IMR-90 (cell line): ENCODE data around the gene NKAIN2. TPM values are rescaled to one million over a fixed set of nuclear protein-coding genes. Genes with fewer than 3 reads are reported as not detected.

ENCODE experiments used
- ATAC-seq: fragments of 200-7000 bp; cut with Tn5 transposase; 2 replicates; pipeline ENCODE4 v1.9.1; 2020; ENCODE audit warnings: low read depth, mild to moderate bottlenecking, moderate library complexity
- BruUV-seq: library from RNA; stranded (reverse); fragments of 400-500 nt; replicated peaks from 2 replicates; lab custom pipeline; 2021; lab: Mats Ljungman, UMichigan
- CTCF ChIA-PET: fragments of 300-600 bp; formaldehyde crosslinking; extraction: SDS; loops from one replicate; lab custom pipeline; 2021; ENCODE audit warnings: antibody characterized with exemption; lab: Yijun Ruan, JAX
- POLR2A ChIA-PET: fragments of 300-600 bp; sonication (Branson Sonifier 250); formaldehyde crosslinking; loops from one replicate; lab custom pipeline; 2022; ENCODE audit warnings: antibody characterized with exemption; ENCODE audit not compliant: unreplicated experiment; lab: Charles Lee
- DNase-seq: peaks from one replicate; pipeline ENCODE4 v3.0.0; 2013
- H2AFZ ChIP-seq: replicated peaks from 2 replicates; pipeline ENCODE3; 2013; ENCODE audit warnings: low read length, mild to moderate bottlenecking; ENCODE audit not compliant: poor library complexity
- H2AK5ac ChIP-seq: 2 replicates; pipeline ENCODE4 v1.6.1; 2013; ENCODE audit warnings: low read depth, low read length, inconsistent platforms
- H2AK9ac ChIP-seq: replicated peaks from 2 replicates; pipeline ENCODE3; 2013; ENCODE audit warnings: mild to moderate bottlenecking, low read depth, low read length, moderate library complexity; ENCODE audit not compliant: poor library complexity
- H2BK120ac ChIP-seq: 2 replicates; pipeline ENCODE4 v1.6.1; 2013; ENCODE audit warnings: low read depth, low read length, inconsistent platforms
- H2BK15ac ChIP-seq: 3 replicates; pipeline ENCODE4 v1.6.1; 2013; ENCODE audit warnings: low read depth, low read length, inconsistent platforms
- H2BK20ac ChIP-seq: 2 replicates; pipeline ENCODE4 v1.6.1; 2013; ENCODE audit warnings: low read depth, mild to moderate bottlenecking, inconsistent platforms, low read length, moderate library complexity
- H2BK5ac ChIP-seq: 2 replicates; pipeline ENCODE4 v1.6.1; 2013; ENCODE audit warnings: mild to moderate bottlenecking, low read depth, low read length, inconsistent platforms; ENCODE audit not compliant: poor library complexity, severe bottlenecking
- H3K14ac ChIP-seq: replicated peaks from 2 replicates; pipeline ENCODE4 v1.6.1; 2013; ENCODE audit warnings: low read depth, low read length, inconsistent platforms
- H3K18ac ChIP-seq: 2 replicates; pipeline ENCODE4 v1.6.1; 2013; ENCODE audit warnings: low read depth, low read length, control low read depth
- H3K23ac ChIP-seq: 2 replicates; pipeline ENCODE4 v1.6.1; 2013; ENCODE audit warnings: low read depth, low read length, inconsistent platforms
- H3K27ac ChIP-seq: 2 replicates; pipeline ENCODE4 v1.5.1; 2013; ENCODE audit warnings: mild to moderate bottlenecking, control low read depth, low read length; ENCODE audit not compliant: insufficient read depth
- H3K27me3 ChIP-seq: 2 replicates; pipeline ENCODE4 v1.6.1; 2013; ENCODE audit warnings: low read length; ENCODE audit not compliant: control insufficient read depth, insufficient read depth
- H3K36me3 ChIP-seq: 2 replicates; pipeline ENCODE4 v1.6.1; 2013; ENCODE audit warnings: low read length, mixed read lengths; ENCODE audit not compliant: control insufficient read depth, insufficient read depth
- H3K4ac ChIP-seq: 2 replicates; pipeline ENCODE4 v1.6.1; 2013; ENCODE audit warnings: low read depth, low read length, inconsistent platforms
- H3K4me1 ChIP-seq: 2 replicates; pipeline ENCODE4 v1.6.1; 2013; ENCODE audit warnings: low read length, mixed read lengths; ENCODE audit not compliant: control insufficient read depth, insufficient read depth
- H3K4me2 ChIP-seq: 2 replicates; pipeline ENCODE4 v1.6.1; 2013; ENCODE audit warnings: low read depth, mild to moderate bottlenecking, control low read depth, low read length, moderate library complexity
- H3K4me3 ChIP-seq: 2 replicates; pipeline ENCODE4 v1.5.1; 2013; ENCODE audit warnings: low read depth, mild to moderate bottlenecking, control low read depth, low read length, moderate library complexity; ENCODE audit not compliant: insufficient read depth
- H3K56ac ChIP-seq: 2 replicates; pipeline ENCODE4 v1.6.1; 2013; ENCODE audit warnings: low read length, inconsistent platforms; ENCODE audit not compliant: insufficient read depth; ENCODE audit errors: extremely low read depth
- H3K79me1 ChIP-seq, 2 experiments: 2 replicates each; pipeline ENCODE4 v1.6.1; 2013; ENCODE audit warnings: low read length in 2 of 2, inconsistent platforms in 1 of 2, low read depth in 1 of 2
- H3K9ac ChIP-seq: 2 replicates; pipeline ENCODE4 v1.6.1; 2013; ENCODE audit warnings: low read depth, low read length, control low read depth
- H3K9me1 ChIP-seq: 2 replicates; pipeline ENCODE4 v1.6.1; 2013; ENCODE audit warnings: low read length, inconsistent platforms; ENCODE audit not compliant: insufficient read depth
- H3K9me3 ChIP-seq: 2 replicates; pipeline ENCODE4 v1.6.1; 2013; ENCODE audit warnings: low read length; ENCODE audit not compliant: control insufficient read depth, insufficient read depth
- H4K20me1 ChIP-seq: 2 replicates; pipeline ENCODE4 v1.6.1; 2013; ENCODE audit warnings: low read length, inconsistent platforms; ENCODE audit not compliant: insufficient read depth
- H4K5ac ChIP-seq: 2 replicates; pipeline ENCODE4 v1.6.1; 2013; ENCODE audit warnings: mild to moderate bottlenecking, low read depth, low read length, control low read depth
- H4K8ac ChIP-seq, 2 experiments: 2 replicates each; pipeline ENCODE4 v1.6.1; 2013; ENCODE audit warnings: low read depth in 2 of 2, low read length in 2 of 2, control low read depth in 1 of 2, inconsistent platforms in 1 of 2
- H4K91ac ChIP-seq: 2 replicates; pipeline ENCODE4 v1.6.1; 2013; ENCODE audit warnings: low read depth, low read length, inconsistent platforms; ENCODE audit not compliant: insufficient read depth
- BHLHE40 ChIP-seq: fragments of 150-350 bp; IDR thresholded peaks from 2 replicates; pipeline ENCODE4 v1.6.1; 2016; ENCODE audit warnings: mild to moderate bottlenecking, low read depth, low read length
- CEBPB ChIP-seq: IDR thresholded peaks from 2 replicates; pipeline ENCODE4 v1.6.1; 2012; ENCODE audit warnings: low read depth, low read length, improper control_type of control experiment
- CHD1 ChIP-seq: IDR thresholded peaks from 2 replicates; pipeline ENCODE4 v1.6.1; 2012; ENCODE audit warnings: low read depth, low read length, improper control_type of control experiment
- CTCF ChIP-seq: conservative IDR thresholded peaks from 2 replicates; pipeline ENCODE4 v1.5.1; 2012; ENCODE audit warnings: mild to moderate bottlenecking, low read depth, low read length, improper control_type of control experiment
- ELK1 ChIP-seq: fragments of 150-350 bp; IDR thresholded peaks from 2 replicates; pipeline ENCODE4 v1.6.1; 2016; ENCODE audit warnings: low read depth, mild to moderate bottlenecking, low read length, moderate library complexity, borderline replicate concordance
- FOS ChIP-seq: fragments of 150-350 bp; IDR thresholded peaks from 2 replicates; pipeline ENCODE4 v1.6.1; 2016; ENCODE audit warnings: low read depth, low read length
- MAFK ChIP-seq: IDR thresholded peaks from 2 replicates; pipeline ENCODE4 v1.6.1; 2012; ENCODE audit warnings: low read depth, low read length, improper control_type of control experiment
- MAZ ChIP-seq: IDR thresholded peaks from 2 replicates; pipeline ENCODE4 v1.6.1; 2012; ENCODE audit warnings: low read depth, mild to moderate bottlenecking, low read length, improper control_type of control experiment, moderate library complexity, borderline replicate concordance
- MXI1 ChIP-seq: IDR thresholded peaks from 2 replicates; pipeline ENCODE4 v1.6.1; 2012; ENCODE audit warnings: low read depth, mild to moderate bottlenecking, low read length, moderate library complexity, borderline replicate concordance
- NFE2L2 ChIP-seq: fragments of 150-350 bp; IDR thresholded peaks from 2 replicates; pipeline ENCODE4 v1.6.1; 2016; ENCODE audit warnings: low read depth, mild to moderate bottlenecking, low read length
- POLR2A ChIP-seq: IDR thresholded peaks from 2 replicates; pipeline ENCODE4 v1.6.1; 2012; ENCODE audit warnings: mild to moderate bottlenecking, low read depth, low read length
- RAD21 ChIP-seq: IDR thresholded peaks from 2 replicates; pipeline ENCODE4 v1.6.1; 2012; ENCODE audit warnings: low read length, improper control_type of control experiment
- RCOR1 ChIP-seq: IDR thresholded peaks from 2 replicates; pipeline ENCODE4 v1.6.1; 2012; ENCODE audit warnings: mild to moderate bottlenecking, low read length, improper control_type of control experiment; ENCODE audit not compliant: insufficient replicate concordance
- RFX5 ChIP-seq: IDR thresholded peaks from 2 replicates; pipeline ENCODE4 v1.8.0; 2012; ENCODE audit warnings: low read depth, mild to moderate bottlenecking, low read length, moderate library complexity
- SMC3 ChIP-seq: fragments of 150-350 bp; IDR thresholded peaks from 2 replicates; pipeline ENCODE4 v1.6.1; 2016; ENCODE audit warnings: low read depth, mild to moderate bottlenecking, antibody characterized with exemption, low read length, moderate library complexity
- USF2 ChIP-seq: fragments of 150-350 bp; IDR thresholded peaks from 2 replicates; pipeline ENCODE4 v1.6.1; 2017; ENCODE audit warnings: mild to moderate bottlenecking, antibody characterized with exemption, low read length, low read depth
- WGBS, 2 experiments: methylation state at CpG; one replicate each; pipeline versions ENCODE4 v1.1.5 to v1.1.7; 2013; ENCODE audit warnings: missing lambda C conversion rate in 2 of 2; ENCODE audit not compliant: insufficient read length in 1 of 2; ENCODE audit errors: extremely low coverage in 2 of 2; 5-methylcytosine and 5-hydroxymethylcytosine counted together
- dilution Hi-C: fragments of 300-500 bp; cut with HindIII; formaldehyde crosslinking; loops from one replicate; pipeline ENCODE4 v1.14.3; 2018; ENCODE audit warnings: low sequenced_read_pairs; ENCODE audit not compliant: unreplicated experiment
- in situ Hi-C: fragments of 300-500 bp; cut with MboI; formaldehyde crosslinking; loops from 3 replicates; pipeline ENCODE4 v1.14.3; 2019; ENCODE audit warnings: low sequenced_read_pairs, inconsistent platforms, mixed read lengths
- intact Hi-C: fragments of 100-400 bp; cut with micrococcal nuclease; formaldehyde crosslinking; loops from 2 replicates; pipeline ENCODE4 v1.10.0; 2022
- polyA plus RNA-seq, 3 experiments: library from polyadenylated mRNA; depleted of rRNA; stranded (reverse); fragments of >200 nt; gene quantifications; 2 replicates each; pipeline ENCODE4 v1.2.3, GENCODE V29; 2012; ENCODE audit warnings: low replicate concordance in 1 of 3
- total RNA-seq: library from RNA; depleted of rRNA; stranded (reverse); fragments of >200 nt; gene quantifications from 2 replicates; pipeline ENCODE4 v1.2.3, GENCODE V29; 2012

The NKAIN2 gene
- total and polyA plus RNA-seq, 2 of the 4 experiments (the other 2 are of a cell fraction): not detected

GRCh38 chr6:123821112-123821511 lies 17.4 kb downstream of the NKAIN2 start:
- ChIA-PET POLR2A (no interaction called here), CTCF (no interaction called here)
- in situ Hi-C loops (no loop called here), intact Hi-C loops (no loop called here), dilution Hi-C loops (no loop called here)
- H3K4me2 ChIP-seq: no peak overlapping the region
- no peaks in the 10 kb centered on the region for H3K27me3 ChIP-seq
- H2AK5ac ChIP-seq: no peak overlapping the region
- H2BK5ac ChIP-seq: no peak overlapping the region
- H3K9ac ChIP-seq: no peak overlapping the region
- no peaks in the 10 kb centered on the region for H3K79me1 ChIP-seq
- no peak overlapping the region for H2BK15ac ChIP-seq
- no peak overlapping the region for H4K91ac ChIP-seq
- H3K9me1 ChIP-seq: no peaks in the 10 kb centered on the region
- H3K14ac ChIP-seq: no peak overlapping the region
- no peak overlapping the region for H2AFZ ChIP-seq
- no peak overlapping the region for H2BK120ac ChIP-seq
- H3K9me3 ChIP-seq: no peaks in the 10 kb centered on the region
- no peak overlapping the region for H4K5ac ChIP-seq
- WGBS, 2 experiments: no CpG with 5 or more reads among the region's 2 CpGs
- BruUV-seq: no TSS peak
- DNase-seq (no peak), ATAC-seq (no peak)
- no peak overlapping the region for H3K27ac ChIP-seq
- no peaks in the 10 kb centered on the region for H4K20me1 ChIP-seq
- no peak overlapping the region for H3K4me3 ChIP-seq
- H2AK9ac ChIP-seq: no peak overlapping the region
- H3K36me3 ChIP-seq: no peaks in the 10 kb centered on the region
- no peak overlapping the region for H2BK20ac ChIP-seq
- no peak overlapping the region for H3K23ac ChIP-seq
- H3K18ac ChIP-seq: no peak overlapping the region
- no peak overlapping the region for H3K4ac ChIP-seq
- no peaks in the 10 kb centered on the region for H3K4me1 ChIP-seq
- H3K56ac ChIP-seq: no peak overlapping the region
- no peak overlapping the region for H4K8ac ChIP-seq
- no peak for TF ChIP-seq BHLHE40
- TF ChIP-seq RFX5: no peak
- TF ChIP-seq RAD21: no peak
- TF ChIP-seq MAZ: no peak
- no peak for TF ChIP-seq RCOR1
- TF ChIP-seq MAFK: no peak
- no peak for TF ChIP-seq SMC3
- no peak for TF ChIP-seq CEBPB
- no peak for TF ChIP-seq MXI1
- TF ChIP-seq USF2: no peak
- TF ChIP-seq FOS: no peak
- TF ChIP-seq CHD1: no peak
- no peak for TF ChIP-seq NFE2L2
- TF ChIP-seq ELK1: no peak
- no peak for TF ChIP-seq CTCF
- no peak for TF ChIP-seq POLR2A
